Middle frontal gyrus (tissue), 1 donor: ENCODE results near the gene CSRNP3.
"Not testable (repeated sequence)": the region's sequence is repeated elsewhere in the genome, so short reads cannot be mapped to it uniquely, and the experiment has no call there.

Experiments used
- DNase-seq: peaks from one replicate; pipeline ENCODE4 v3.0.0-alpha.2; 2015; ENCODE audit warnings: low spot score; ENCODE audit errors: extremely low spot score

The CSRNP3 gene

GRCh38 chr2:165632594-165632993, 163.1 kb downstream of the CSRNP3 start:
- no peak for DNase-seq

GRCh38 chr2:165633431-165633830, 163.9 kb downstream of the CSRNP3 start:
- DNase-seq, result no peak

- DNase-seq, result no peak
Observed at GRCh38 chr2:165634282-165634681, 164.8 kb downstream of the CSRNP3 start.

- DNase-seq, result peak; percentile 58
Observed at GRCh38 chr2:165634855-165635254, 165.4 kb downstream of the CSRNP3 start.

- DNase-seq, result no peak
Observed at GRCh38 chr2:165635532-165635931, 166.0 kb downstream of the CSRNP3 start.

- no peak for DNase-seq
Observed at GRCh38 chr2:165636959-165637358, 167.5 kb downstream of the CSRNP3 start.

- DNase-seq, result no peak
Observed at GRCh38 chr2:165637396-165637795, 167.9 kb downstream of the CSRNP3 start.

GRCh38 chr2:165639504-165639903, 170.0 kb downstream of the CSRNP3 start:
- no peak for DNase-seq

GRCh38 chr2:165640247-165640929, 170.9 kb downstream of the CSRNP3 start:
- no peak for DNase-seq

- DNase-seq, result no peak
Observed at GRCh38 chr2:165645930-165646831, 176.7 kb downstream of the CSRNP3 start.

GRCh38 chr2:165647409-165647808, 177.9 kb downstream of the CSRNP3 start:
- DNase-seq, result no peak

GRCh38 chr2:165648801-165649200, 179.3 kb downstream of the CSRNP3 start:
- DNase-seq, result no peak

GRCh38 chr2:165651233-165651632, 181.7 kb downstream of the CSRNP3 start:
- DNase-seq, result no peak

- DNase-seq, result no peak
Observed at GRCh38 chr2:165655661-165656060, 186.2 kb downstream of the CSRNP3 start.

- no peak for DNase-seq
Observed at GRCh38 chr2:165660361-165660760, 190.9 kb downstream of the CSRNP3 start.

- DNase-seq, result no peak
Observed at GRCh38 chr2:165662720-165663119, 193.2 kb downstream of the CSRNP3 start.

- DNase-seq, result no peak
Observed at GRCh38 chr2:165665614-165666013, 196.1 kb downstream of the CSRNP3 start.

- not testable (repeated sequence) for DNase-seq
Observed at GRCh38 chr2:165666073-165666472, 196.6 kb downstream of the CSRNP3 start.

GRCh38 chr2:165666605-165667004, 197.1 kb downstream of the CSRNP3 start:
- no peak for DNase-seq

GRCh38 chr2:165667375-165667774, 197.9 kb downstream of the CSRNP3 start:
- DNase-seq, result no peak

- no peak for DNase-seq
Observed at GRCh38 chr2:165674780-165675179, 205.3 kb downstream of the CSRNP3 start.

GRCh38 chr2:165675551-165675968, 206.1 kb downstream of the CSRNP3 start:
- no peak for DNase-seq

GRCh38 chr2:165678882-165679281, 209.4 kb downstream of the CSRNP3 start:
- no peak for DNase-seq
